ENCODE results near the gene TRIM26.

- TF ChIP-seq, protein P1, sequence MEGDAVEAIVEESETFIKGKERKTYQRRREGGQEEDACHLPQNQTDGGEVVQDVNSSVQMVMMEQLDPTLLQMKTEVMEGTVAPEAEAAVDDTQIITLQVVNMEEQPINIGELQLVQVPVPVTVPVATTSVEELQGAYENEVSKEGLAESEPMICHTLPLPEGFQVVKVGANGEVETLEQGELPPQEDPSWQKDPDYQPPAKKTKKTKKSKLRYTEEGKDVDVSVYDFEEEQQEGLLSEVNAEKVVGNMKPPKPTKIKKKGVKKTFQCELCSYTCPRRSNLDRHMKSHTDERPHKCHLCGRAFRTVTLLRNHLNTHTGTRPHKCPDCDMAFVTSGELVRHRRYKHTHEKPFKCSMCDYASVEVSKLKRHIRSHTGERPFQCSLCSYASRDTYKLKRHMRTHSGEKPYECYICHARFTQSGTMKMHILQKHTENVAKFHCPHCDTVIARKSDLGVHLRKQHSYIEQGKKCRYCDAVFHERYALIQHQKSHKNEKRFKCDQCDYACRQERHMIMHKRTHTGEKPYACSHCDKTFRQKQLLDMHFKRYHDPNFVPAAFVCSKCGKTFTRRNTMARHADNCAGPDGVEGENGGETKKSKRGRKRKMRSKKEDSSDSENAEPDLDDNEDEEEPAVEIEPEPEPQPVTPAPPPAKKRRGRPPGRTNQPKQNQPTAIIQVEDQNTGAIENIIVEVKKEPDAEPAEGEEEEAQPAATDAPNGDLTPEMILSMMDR (IDR thresholded peaks at IDR 0.05) = no peak
- no peak for TF ChIP-seq POLR2A (IDR thresholded peaks at IDR 0.05)
Measured at GRCh38 chr6:30175765-30176164, 37.4 kb downstream of the TRIM26 start.
